Colonic mucosa (tissue), 4 donors: ENCODE data around the gene CMYA5. TPM values are rescaled to one million over a fixed set of nuclear protein-coding genes. Genes with fewer than 3 reads are reported as not detected.

Source experiments
- DNase-seq: peaks from one replicate; pipeline ENCODE4 v3.0.0-alpha.2; 2020
- H3K27ac ChIP-seq: fragments of 200-600 bp; one replicate; pipeline ENCODE4 v1.8.0; 2021
- H3K27me3 ChIP-seq: fragments of 200-600 bp; one replicate; pipeline ENCODE4 v1.8.0; 2021
- H3K36me3 ChIP-seq: fragments of 200-600 bp; one replicate; pipeline ENCODE4 v1.8.0; 2021
- H3K4me1 ChIP-seq: fragments of 200-600 bp; one replicate; pipeline ENCODE4 v1.8.0; 2021; ENCODE audit warnings: mild to moderate bottlenecking
- H3K4me3 ChIP-seq: fragments of 200-600 bp; one replicate; pipeline ENCODE4 v1.8.0; 2021
- H3K9ac ChIP-seq, 2 donors: one replicate each; pipeline ENCODE4 v1.7.0; 2013; ENCODE audit warnings: control low read depth in 2 of 2, low read depth in 2 of 2, low read length in 2 of 2
- H3K9me3 ChIP-seq: fragments of 200-600 bp; one replicate; pipeline ENCODE4 v1.8.0; 2021
- intact Hi-C: fragments of 100-400 bp; cut with DNase I; formaldehyde crosslinking; loops from one replicate; pipeline ENCODE4 v1.14.1; 2022
- total RNA-seq, 2 donors: library from RNA; stranded (reverse); fragmentation: NEBNext Ultra II Directional in 1 of 2; extraction: Animal tissue kit (Norgen Biotek cat#: 25700) in 1 of 2; gene quantifications; one replicate each; pipeline ENCODE4 v1.2.1, GENCODE V29; 2021
- TF ChIP-seq, protein P1 (sequence below): fragments of 200-600 bp; IDR thresholded peaks from one replicate; pipeline ENCODE4 v1.8.0; 2022; ENCODE audit warnings: antibody characterized with exemption, mild to moderate bottlenecking
- donor health status: healthy.
- donor health status: DM: no; HTN: no; CAD: no.
- donor health status: DM: no; HTN: no; CAD: no.

Gene CMYA5
- total RNA-seq, 2 donors from 2014 or later, result 0.30 to 0.66 TPM

DNA sequence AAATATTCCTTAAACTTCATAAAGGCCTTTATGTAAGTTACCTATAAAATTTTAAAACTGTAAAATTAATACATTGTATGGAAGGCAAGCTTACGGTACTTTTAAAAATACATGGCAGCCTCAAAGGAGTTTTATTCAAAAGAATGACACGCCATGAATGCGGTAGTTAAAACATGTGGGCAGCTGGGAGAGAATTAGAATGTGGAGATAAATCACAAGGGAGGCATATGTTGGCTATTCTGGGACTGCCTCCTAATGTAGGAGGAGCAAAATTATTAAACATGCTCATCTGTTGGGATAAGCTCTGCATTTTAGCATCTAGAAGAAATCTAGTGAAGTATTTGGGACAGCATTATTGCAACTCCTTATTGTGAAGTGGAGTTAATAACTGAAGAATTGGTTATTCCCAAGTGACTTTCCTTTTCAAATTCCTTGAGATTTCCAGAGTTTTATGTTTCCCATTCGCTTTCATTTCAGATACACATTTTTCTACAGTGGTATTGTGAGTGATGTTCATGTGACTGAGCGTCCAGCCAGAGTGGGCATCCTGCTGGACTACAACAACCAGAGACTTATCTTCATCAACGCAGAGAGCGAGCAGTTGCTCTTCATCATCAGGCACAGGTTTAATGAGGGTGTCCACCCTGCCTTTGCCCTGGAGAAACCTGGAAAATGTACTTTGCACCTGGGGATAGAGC is 109.4 kb downstream of the CMYA5 start:
- Histone ChIP-seq H3K4me1 (no peaks in the 10 kb centered on the region), H3K4me3 (no peak overlapping the region), H3K9ac (no peak overlapping the region), H3K9me3 (no peaks in the 10 kb centered on the region), H3K27ac (no peak overlapping the region), H3K27me3 (no peaks in the 10 kb centered on the region), H3K36me3 (no peaks in the 10 kb centered on the region)
- TF ChIP-seq, protein P1, sequence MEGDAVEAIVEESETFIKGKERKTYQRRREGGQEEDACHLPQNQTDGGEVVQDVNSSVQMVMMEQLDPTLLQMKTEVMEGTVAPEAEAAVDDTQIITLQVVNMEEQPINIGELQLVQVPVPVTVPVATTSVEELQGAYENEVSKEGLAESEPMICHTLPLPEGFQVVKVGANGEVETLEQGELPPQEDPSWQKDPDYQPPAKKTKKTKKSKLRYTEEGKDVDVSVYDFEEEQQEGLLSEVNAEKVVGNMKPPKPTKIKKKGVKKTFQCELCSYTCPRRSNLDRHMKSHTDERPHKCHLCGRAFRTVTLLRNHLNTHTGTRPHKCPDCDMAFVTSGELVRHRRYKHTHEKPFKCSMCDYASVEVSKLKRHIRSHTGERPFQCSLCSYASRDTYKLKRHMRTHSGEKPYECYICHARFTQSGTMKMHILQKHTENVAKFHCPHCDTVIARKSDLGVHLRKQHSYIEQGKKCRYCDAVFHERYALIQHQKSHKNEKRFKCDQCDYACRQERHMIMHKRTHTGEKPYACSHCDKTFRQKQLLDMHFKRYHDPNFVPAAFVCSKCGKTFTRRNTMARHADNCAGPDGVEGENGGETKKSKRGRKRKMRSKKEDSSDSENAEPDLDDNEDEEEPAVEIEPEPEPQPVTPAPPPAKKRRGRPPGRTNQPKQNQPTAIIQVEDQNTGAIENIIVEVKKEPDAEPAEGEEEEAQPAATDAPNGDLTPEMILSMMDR, result no peak
- no peak for DNase-seq
- intact Hi-C loops, result no loop called here

- Histone ChIP-seq H3K9ac (no peak overlapping the region), H3K36me3 (no peaks in the 10 kb centered on the region), H3K9me3 (no peaks in the 10 kb centered on the region), H3K27me3 (no peaks in the 10 kb centered on the region), H3K4me3 (no peak overlapping the region), H3K27ac (no peak overlapping the region), H3K4me1 (no peaks in the 10 kb centered on the region)
- TF ChIP-seq, protein P1, result no peak
- DNase-seq, result no peak
- intact Hi-C loops, result no loop called here
These were observed 111.6 kb downstream of the CMYA5 start for GRCh38 chr5:79800979-79801827.

- Histone ChIP-seq H3K36me3 (no peaks in the 10 kb centered on the region), H3K4me3 (no peak overlapping the region), H3K27me3 (no peaks in the 10 kb centered on the region), H3K9me3 (no peaks in the 10 kb centered on the region), H3K9ac (no peak overlapping the region), H3K27ac (no peak overlapping the region), H3K4me1 (no peaks in the 10 kb centered on the region)
- intact Hi-C loops, result no loop called here
- TF ChIP-seq, protein P1, result no peak
- no peak for DNase-seq
These were observed 112.8 kb downstream of the CMYA5 start for GRCh38 chr5:79802406-79802805.

DNA sequence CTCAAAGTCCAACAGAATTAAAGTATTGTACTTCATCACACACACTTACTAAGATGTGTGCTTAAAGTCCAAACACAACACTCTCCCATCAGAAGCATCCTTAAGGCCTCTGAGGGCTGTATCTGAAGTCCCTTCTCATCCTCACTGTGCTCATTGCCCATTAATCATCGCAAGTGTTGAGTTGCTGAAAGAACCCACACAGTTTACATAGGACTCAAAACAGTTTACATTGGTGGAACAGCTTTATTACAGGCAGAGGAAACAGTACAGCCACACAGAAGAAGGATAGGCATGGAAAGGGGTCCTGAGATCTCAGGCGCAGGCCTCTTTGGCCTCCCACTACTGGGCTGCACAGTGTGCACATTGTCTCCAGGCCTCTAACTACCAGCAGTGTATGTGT is 113.4 kb downstream of the CMYA5 start:
- TF ChIP-seq, protein P1, result no peak
- no peaks in the 10 kb centered on the region for H3K9me3 ChIP-seq
- no peaks in the 10 kb centered on the region for H3K27me3 ChIP-seq
- no peak overlapping the region for H3K9ac ChIP-seq
- no peak overlapping the region for H3K27ac ChIP-seq
- intact Hi-C loops, result no loop called here
- H3K36me3 ChIP-seq, result no peaks in the 10 kb centered on the region
- no peaks in the 10 kb centered on the region for H3K4me1 ChIP-seq
- DNase-seq, result no peak
- H3K4me3 ChIP-seq, result no peak overlapping the region

DNA sequence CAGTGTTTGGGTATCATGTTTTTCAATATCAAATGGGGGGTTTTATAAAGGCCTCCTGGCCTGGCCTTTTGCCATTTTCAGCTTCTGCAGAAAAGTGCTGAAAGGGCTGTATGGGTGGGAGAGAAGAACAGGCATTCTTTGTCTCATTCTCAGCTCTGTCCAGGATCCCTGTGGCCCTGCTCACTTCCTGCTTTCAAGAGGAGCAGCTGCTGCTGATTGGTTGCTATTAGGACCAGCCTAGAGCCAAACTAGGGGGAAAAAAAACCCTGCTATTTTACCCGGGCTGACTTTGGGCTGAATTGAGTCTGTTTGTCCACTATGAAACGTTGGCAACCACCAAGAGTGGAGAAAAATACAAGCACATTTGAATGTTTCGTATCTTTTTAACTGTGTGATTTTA is 117.1 kb downstream of the CMYA5 start:
- DNase-seq, result no peak
- Histone ChIP-seq H3K9ac (no peak overlapping the region), H3K36me3 (no peaks in the 10 kb centered on the region), H3K27me3 (no peaks in the 10 kb centered on the region), H3K9me3 (no peaks in the 10 kb centered on the region), H3K4me1 (no peaks in the 10 kb centered on the region), H3K27ac (no peak overlapping the region), H3K4me3 (no peak overlapping the region)
- intact Hi-C loops, result no loop called here
- TF ChIP-seq, protein P1, result no peak
